GM23248 (cell line): ENCODE results near the gene MAP2K7.

Experiments
- EZH2 ChIP-seq: fragments of 200-600 bp; sonication (generic); IDR thresholded peaks from 2 replicates; pipeline ENCODE4 v1.6.1; 2018; ENCODE audit warnings: antibody characterized with exemption, mild to moderate bottlenecking; ENCODE audit not compliant: insufficient read depth, poor library complexity, severe bottlenecking
- EZH2phosphoT487 ChIP-seq: fragments of 200-600 bp; sonication (generic); IDR thresholded peaks from 2 replicates; pipeline ENCODE4 v1.6.1; 2018; ENCODE audit warnings: antibody characterized with exemption, moderate library complexity, mild to moderate bottlenecking, low read depth; ENCODE audit not compliant: insufficient read depth

DNA sequence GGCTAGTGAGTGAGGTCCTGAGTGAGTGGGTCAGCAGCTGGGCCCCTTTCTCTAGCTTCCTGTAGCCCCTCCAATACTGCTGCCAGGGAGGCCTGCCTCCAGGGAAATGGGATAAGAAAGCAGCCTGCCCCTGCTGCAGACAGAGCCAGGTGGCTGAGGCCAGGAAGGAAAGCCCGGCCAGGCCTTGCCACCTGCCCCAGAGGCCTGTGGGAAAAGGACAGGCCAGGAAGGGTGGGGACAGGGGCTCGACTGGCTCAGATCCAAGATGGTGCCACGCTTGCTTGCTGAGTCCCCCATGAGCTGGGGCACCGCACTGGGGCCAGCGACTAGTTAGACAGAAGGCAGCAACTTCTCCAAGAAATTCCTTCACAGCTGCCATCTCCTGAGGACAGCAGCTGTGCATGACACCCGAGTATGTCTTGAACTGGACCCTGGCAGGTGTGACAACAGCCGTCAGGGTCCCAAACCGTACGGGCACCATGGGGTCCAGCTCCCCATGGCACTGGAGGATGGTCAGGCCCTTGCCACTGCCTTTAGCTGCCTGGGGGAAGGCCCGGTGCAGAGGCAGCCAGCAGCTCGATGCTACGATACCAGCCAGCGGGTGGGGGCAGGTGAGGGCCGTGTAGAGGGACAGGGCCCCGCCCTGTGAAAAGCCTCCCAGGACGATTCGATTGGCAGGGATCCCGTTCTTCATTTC, 24.4 kb upstream of the MAP2K7 start:
- TF ChIP-seq EZH2, result no peak
- no peak for TF ChIP-seq EZH2phosphoT487
